PC-3 (cell line): Measurements from ENCODE around the gene SERPINA4.

Source experiments
- EZH2 ChIP-seq: fragments of 300-600 bp; sonication (generic); IDR thresholded peaks from one replicate; pipeline ENCODE4 v1.6.1; 2017; ENCODE audit warnings: antibody characterized with exemption, mild to moderate bottlenecking, low read length; ENCODE audit not compliant: unreplicated experiment
- EZH2phosphoT487 ChIP-seq: fragments of 300-600 bp; sonication (generic); IDR thresholded peaks from 2 replicates; pipeline ENCODE4 v1.6.1; 2018; ENCODE audit warnings: mild to moderate bottlenecking, antibody characterized with exemption, low read length, borderline replicate concordance
- TF ChIP-seq, protein P1 (sequence below): fragments of 300-600 bp; sonication (generic); conservative IDR thresholded peaks from 2 replicates; pipeline ENCODE4 v1.5.1; 2017; ENCODE audit warnings: antibody characterized with exemption, low read depth, mild to moderate bottlenecking, low read length

DNA sequence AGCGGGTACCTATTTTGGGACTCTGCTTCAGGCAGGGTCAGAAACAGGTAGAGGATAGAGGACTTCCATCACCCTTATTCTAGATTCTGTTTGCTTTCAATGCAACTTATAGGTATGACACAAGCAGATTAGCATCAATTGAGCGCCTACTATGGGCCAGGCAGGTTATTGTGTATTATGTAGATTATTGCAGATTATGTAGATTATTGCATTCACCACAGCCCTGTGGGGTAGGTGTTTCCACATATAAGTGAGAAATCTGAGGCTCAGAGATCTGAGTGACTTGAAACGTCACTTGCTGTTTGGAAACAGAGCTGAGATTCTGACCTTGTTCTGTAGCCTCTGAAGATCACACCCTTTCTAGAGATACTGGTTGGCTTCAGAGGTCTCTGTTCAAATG is 25.7 kb upstream of the SERPINA4 start:
- TF ChIP-seq, protein P1, sequence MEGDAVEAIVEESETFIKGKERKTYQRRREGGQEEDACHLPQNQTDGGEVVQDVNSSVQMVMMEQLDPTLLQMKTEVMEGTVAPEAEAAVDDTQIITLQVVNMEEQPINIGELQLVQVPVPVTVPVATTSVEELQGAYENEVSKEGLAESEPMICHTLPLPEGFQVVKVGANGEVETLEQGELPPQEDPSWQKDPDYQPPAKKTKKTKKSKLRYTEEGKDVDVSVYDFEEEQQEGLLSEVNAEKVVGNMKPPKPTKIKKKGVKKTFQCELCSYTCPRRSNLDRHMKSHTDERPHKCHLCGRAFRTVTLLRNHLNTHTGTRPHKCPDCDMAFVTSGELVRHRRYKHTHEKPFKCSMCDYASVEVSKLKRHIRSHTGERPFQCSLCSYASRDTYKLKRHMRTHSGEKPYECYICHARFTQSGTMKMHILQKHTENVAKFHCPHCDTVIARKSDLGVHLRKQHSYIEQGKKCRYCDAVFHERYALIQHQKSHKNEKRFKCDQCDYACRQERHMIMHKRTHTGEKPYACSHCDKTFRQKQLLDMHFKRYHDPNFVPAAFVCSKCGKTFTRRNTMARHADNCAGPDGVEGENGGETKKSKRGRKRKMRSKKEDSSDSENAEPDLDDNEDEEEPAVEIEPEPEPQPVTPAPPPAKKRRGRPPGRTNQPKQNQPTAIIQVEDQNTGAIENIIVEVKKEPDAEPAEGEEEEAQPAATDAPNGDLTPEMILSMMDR, result no peak
- TF ChIP-seq EZH2 (no peak), EZH2phosphoT487 (no peak)
